Osteoblast (primary cell): ENCODE results near the gene NDOR1. TPM values are rescaled to one million over a fixed set of nuclear protein-coding genes. Genes with fewer than 3 reads are reported as not detected.

ENCODE experiments used
- DNase-seq: peaks from one replicate; pipeline ENCODE4 v3.0.0; 2011; ENCODE audit warnings: low spot score, mixed read lengths; ENCODE audit not compliant: insufficient read length; ENCODE audit errors: missing footprints
- H2AFZ ChIP-seq: 2 replicates; pipeline ENCODE4 v1.6.0; 2011; ENCODE audit warnings: mild to moderate bottlenecking, low read length
- H3K27ac ChIP-seq: 2 replicates; pipeline ENCODE4 v1.5.1; 2011; ENCODE audit warnings: mild to moderate bottlenecking, low read depth, low read length, moderate library complexity
- H3K27me3 ChIP-seq: 2 replicates; pipeline ENCODE4 v1.6.0; 2012; ENCODE audit warnings: mild to moderate bottlenecking, control low read depth, inconsistent platforms, low read length, moderate library complexity; ENCODE audit not compliant: insufficient read depth
- H3K36me3 ChIP-seq: 2 replicates; pipeline ENCODE4 v1.5.1; 2011; ENCODE audit warnings: mild to moderate bottlenecking, low read length, control low read depth, moderate library complexity; ENCODE audit not compliant: insufficient read depth
- H3K4me1 ChIP-seq: 2 replicates; pipeline ENCODE4 v1.5.1; 2011; ENCODE audit warnings: mild to moderate bottlenecking, low read length, control low read depth, moderate library complexity; ENCODE audit not compliant: insufficient read depth
- H3K4me2 ChIP-seq: 2 replicates; pipeline ENCODE4 v1.6.0; 2011; ENCODE audit warnings: mild to moderate bottlenecking, low read length; ENCODE audit not compliant: insufficient read depth
- H3K4me3 ChIP-seq: fragments of 200-600 bp; sonication (generic); 3 replicates; pipeline ENCODE4 v1.5.1; 2012; ENCODE audit warnings: mild to moderate bottlenecking, low read length, inconsistent platforms; ENCODE audit not compliant: insufficient read depth
- H3K79me2 ChIP-seq: 2 replicates; pipeline ENCODE4 v1.6.0; 2012; ENCODE audit warnings: mild to moderate bottlenecking, low read length, control low read depth, inconsistent platforms; ENCODE audit not compliant: insufficient read depth
- H3K9me3 ChIP-seq: 2 replicates; pipeline ENCODE4 v1.5.1; 2011; ENCODE audit warnings: low read depth, low read length, control low read depth
- H4K20me1 ChIP-seq: 2 replicates; pipeline ENCODE4 v1.6.0; 2012; ENCODE audit warnings: mild to moderate bottlenecking, low read length, control low read depth; ENCODE audit not compliant: insufficient read depth
- total RNA-seq: library from RNA; depleted of rRNA; stranded (reverse); fragments of >200 nt; gene quantifications from 2 replicates; pipeline ENCODE4 v1.2.3, GENCODE V29; 2012
- TF ChIP-seq, protein P1 (sequence below): IDR thresholded peaks from 2 replicates; pipeline ENCODE4 v1.5.1; 2011; ENCODE audit warnings: mild to moderate bottlenecking, low read depth, low read length, moderate library complexity; ENCODE audit errors: extremely low read depth

NDOR1 gene
- total RNA-seq, 1 donor = 6.2 TPM

DNA sequence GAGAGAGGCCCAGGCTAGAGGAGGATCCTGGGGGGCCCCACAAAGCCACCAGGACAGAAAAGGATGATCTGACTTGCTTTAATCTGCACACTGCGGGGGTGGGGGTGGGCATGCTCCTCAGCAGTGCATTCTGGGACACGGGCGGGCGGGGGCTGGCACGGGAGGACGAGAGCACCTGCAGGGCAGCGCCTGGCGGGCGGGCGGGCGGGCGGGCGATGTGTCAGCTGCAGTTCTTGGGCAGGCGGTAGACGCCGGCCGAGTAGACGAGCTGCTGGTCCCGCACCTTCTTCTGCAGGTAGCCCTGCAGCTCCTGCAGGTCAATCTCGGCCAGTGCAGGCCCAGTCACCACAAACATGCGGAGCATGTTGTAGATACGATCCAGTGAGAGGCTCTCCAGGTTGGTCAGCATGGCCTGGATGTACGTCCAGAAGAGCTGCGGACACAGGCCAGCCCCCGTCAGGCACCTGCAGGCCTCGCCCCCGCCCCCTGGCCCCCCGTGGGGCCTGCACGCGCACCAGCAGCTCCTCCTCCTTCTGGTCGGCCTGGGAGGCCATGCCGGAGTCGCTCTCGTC lies 30.7 kb upstream of the NDOR1 start:
- DNase-seq = peak; percentile 89
- H3K36me3 ChIP-seq = no peaks in the 10 kb centered on the region
- no peak overlapping the region for H3K27ac ChIP-seq
- H4K20me1 ChIP-seq = peaks cover 12% of the 10 kb centered on the region
- H3K79me2 ChIP-seq = no peaks in the 10 kb centered on the region
- H3K4me1 ChIP-seq = no peaks in the 10 kb centered on the region
- H3K9me3 ChIP-seq = no peaks in the 10 kb centered on the region
- no peak overlapping the region for H3K4me2 ChIP-seq
- H3K4me3 ChIP-seq = no peak overlapping the region
- peaks cover 11% of the 10 kb centered on the region for H3K27me3 ChIP-seq
- H2AFZ ChIP-seq = no peak overlapping the region
- TF ChIP-seq, protein P1, sequence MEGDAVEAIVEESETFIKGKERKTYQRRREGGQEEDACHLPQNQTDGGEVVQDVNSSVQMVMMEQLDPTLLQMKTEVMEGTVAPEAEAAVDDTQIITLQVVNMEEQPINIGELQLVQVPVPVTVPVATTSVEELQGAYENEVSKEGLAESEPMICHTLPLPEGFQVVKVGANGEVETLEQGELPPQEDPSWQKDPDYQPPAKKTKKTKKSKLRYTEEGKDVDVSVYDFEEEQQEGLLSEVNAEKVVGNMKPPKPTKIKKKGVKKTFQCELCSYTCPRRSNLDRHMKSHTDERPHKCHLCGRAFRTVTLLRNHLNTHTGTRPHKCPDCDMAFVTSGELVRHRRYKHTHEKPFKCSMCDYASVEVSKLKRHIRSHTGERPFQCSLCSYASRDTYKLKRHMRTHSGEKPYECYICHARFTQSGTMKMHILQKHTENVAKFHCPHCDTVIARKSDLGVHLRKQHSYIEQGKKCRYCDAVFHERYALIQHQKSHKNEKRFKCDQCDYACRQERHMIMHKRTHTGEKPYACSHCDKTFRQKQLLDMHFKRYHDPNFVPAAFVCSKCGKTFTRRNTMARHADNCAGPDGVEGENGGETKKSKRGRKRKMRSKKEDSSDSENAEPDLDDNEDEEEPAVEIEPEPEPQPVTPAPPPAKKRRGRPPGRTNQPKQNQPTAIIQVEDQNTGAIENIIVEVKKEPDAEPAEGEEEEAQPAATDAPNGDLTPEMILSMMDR = no peak

DNA sequence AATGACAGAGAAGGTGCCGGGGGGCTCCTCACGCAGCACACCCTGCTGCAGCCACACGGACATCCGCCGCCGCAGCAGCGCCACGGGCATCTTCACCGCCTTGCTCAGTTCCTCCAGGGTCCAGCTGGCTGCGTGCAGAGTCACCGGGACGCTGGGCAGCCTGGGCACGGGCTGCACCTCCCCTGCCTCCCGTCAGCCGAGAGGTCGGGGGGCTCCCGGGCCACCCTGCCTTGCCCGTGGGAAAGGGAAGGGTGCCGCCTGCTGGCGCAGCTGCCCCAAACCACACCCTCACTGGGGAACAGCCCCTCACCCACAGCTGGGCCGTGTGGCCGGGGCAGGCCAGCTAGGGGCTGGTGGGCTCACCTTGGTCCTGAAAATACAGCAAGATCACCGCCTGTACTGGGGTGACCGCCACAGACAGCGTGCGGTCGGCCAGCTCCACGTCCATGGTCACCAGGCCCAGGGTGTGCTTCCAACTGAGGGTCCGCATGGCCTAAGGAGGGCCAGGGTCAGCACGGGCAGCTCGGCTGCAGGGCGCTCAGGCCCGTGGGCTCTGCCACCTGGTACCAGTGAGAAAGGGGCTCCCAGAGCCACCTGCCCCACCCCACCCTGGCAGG lies 30.0 kb upstream of the NDOR1 start:
- peaks cover 12% of the 10 kb centered on the region for H4K20me1 ChIP-seq
- TF ChIP-seq, protein P1 = no peak
- H3K27me3 ChIP-seq = peaks cover 6% of the 10 kb centered on the region
- no peak overlapping the region for H3K4me2 ChIP-seq
- H3K4me1 ChIP-seq = no peaks in the 10 kb centered on the region
- H2AFZ ChIP-seq = no peak overlapping the region
- peaks cover 5% of the 10 kb centered on the region for H3K36me3 ChIP-seq
- no peak overlapping the region for H3K27ac ChIP-seq
- H3K9me3 ChIP-seq = no peaks in the 10 kb centered on the region
- H3K79me2 ChIP-seq = no peaks in the 10 kb centered on the region
- H3K4me3 ChIP-seq = no peak overlapping the region
- DNase-seq = peak; percentile 93

- DNase-seq = peak; percentile 99
- H3K79me2 ChIP-seq = no peaks in the 10 kb centered on the region
- no peaks in the 10 kb centered on the region for H3K27me3 ChIP-seq
- H3K36me3 ChIP-seq = peaks cover 5% of the 10 kb centered on the region
- H3K27ac ChIP-seq = no peak overlapping the region
- TF ChIP-seq, protein P1 = peak; percentile 59
- H3K9me3 ChIP-seq = no peaks in the 10 kb centered on the region
- no peaks in the 10 kb centered on the region for H3K4me1 ChIP-seq
- H4K20me1 ChIP-seq = peaks cover 12% of the 10 kb centered on the region
- H2AFZ ChIP-seq = no peak overlapping the region
- H3K4me2 ChIP-seq = no peak overlapping the region
- H3K4me3 ChIP-seq = no peak overlapping the region
Measured at GRCh38 chr9:137176302-137177182, 29.0 kb upstream of the NDOR1 start.
